ENCODE measurements around the gene UBE2L3. TPM values are rescaled to one million over a fixed set of nuclear protein-coding genes. Genes with fewer than 3 reads are reported as not detected.
"Not testable (repeated sequence)": the region's sequence is repeated elsewhere in the genome, so short reads cannot be mapped to it uniquely, and the experiment has no call there.

UBE2L3 gene
- 47.9 TPM for total RNA-seq
- long read RNA-seq, transcript UBE2L3-201 (4 exons, 3,028 nt), result major isoform, 89 of 109 reads
- long read RNA-seq, partial matches to known transcripts, result 4 of 109 reads
- long read RNA-seq, other reads (novel, unspliced or antisense), result 16 of 109 reads

- intact Hi-C loops (cut with DNase I), result no loop called here
- TF ChIP-seq CTCF (IDR thresholded peaks at IDR 0.05), result no peak
- peak within 1 kb of the TSS; percentile 93 for H3K27ac ChIP-seq
- peaks cover 40% of the 10 kb centered on the region for H3K4me1 ChIP-seq
- no peaks in the 10 kb centered on the region for H3K27me3 ChIP-seq (ENCODE audit: low read depth)
- DNase-seq, result peak; percentile 90
- H3K4me3 ChIP-seq, result peak within 1 kb of the TSS; percentile 95
- H3K9me3 ChIP-seq, result no peaks in the 10 kb centered on the region
- no peaks in the 10 kb centered on the region for H3K36me3 ChIP-seq
- ATAC-seq, result peak; percentile 95 to 96
Observed at GRCh38 chr22:21567456-21568346, at the start of gene UBE2L3. Gene UBE2L3 (plus strand): TSS chr22:21567714. CDS start chr22:21567745, 31 bp downstream.

GRCh38 chr22:21526705-21527500 is 40.6 kb upstream of the UBE2L3 start:
- H3K36me3 ChIP-seq; H3K27ac ChIP-seq; H3K4me3 ChIP-seq; ATAC-seq; H3K27me3 ChIP-seq (ENCODE audit: low read depth); intact Hi-C loops (cut with DNase I); H3K9me3 ChIP-seq; DNase-seq; H3K4me1 ChIP-seq: not testable (repeated sequence)

- intact Hi-C loops (cut with DNase I); ATAC-seq; H3K4me3 ChIP-seq: not testable (repeated sequence)
Observed at GRCh38 chr22:21531525-21531924, 36.0 kb upstream of the UBE2L3 start.

GRCh38 chr22:21532863-21533648 is 34.5 kb upstream of the UBE2L3 start:
- intact Hi-C loops (cut with DNase I); H3K27me3 ChIP-seq (ENCODE audit: low read depth); H3K4me3 ChIP-seq; H3K27ac ChIP-seq; DNase-seq; H3K36me3 ChIP-seq; H3K4me1 ChIP-seq; H3K9me3 ChIP-seq: not testable (repeated sequence)
- peak; percentile 31 to 44 for ATAC-seq

More at GRCh38 chr22:21531525-21531924, 36.0 kb upstream of the UBE2L3 start:
- not testable (repeated sequence) for H3K4me1 ChIP-seq; H3K36me3 ChIP-seq; H3K27ac ChIP-seq; DNase-seq; H3K27me3 ChIP-seq (ENCODE audit: low read depth); H3K9me3 ChIP-seq

GRCh38 chr22:21539862-21540261 is 27.7 kb upstream of the UBE2L3 start:
- H3K36me3 ChIP-seq; H3K4me1 ChIP-seq; intact Hi-C loops (cut with DNase I); H3K27ac ChIP-seq; H3K9me3 ChIP-seq; H3K4me3 ChIP-seq; DNase-seq; H3K27me3 ChIP-seq (ENCODE audit: low read depth); ATAC-seq: not testable (repeated sequence)

GRCh38 chr22:21544432-21545322 is 22.8 kb upstream of the UBE2L3 start:
- DNase-seq; H3K4me1 ChIP-seq; H3K4me3 ChIP-seq; H3K27me3 ChIP-seq (ENCODE audit: low read depth); H3K9me3 ChIP-seq; intact Hi-C loops (cut with DNase I); H3K27ac ChIP-seq; H3K36me3 ChIP-seq: not testable (repeated sequence)
- ATAC-seq, result peak in 1 of 2 donors; percentile 40

- H3K27ac ChIP-seq; H3K27me3 ChIP-seq (ENCODE audit: low read depth); DNase-seq; H3K9me3 ChIP-seq; H3K4me1 ChIP-seq; intact Hi-C loops (cut with DNase I); H3K4me3 ChIP-seq; H3K36me3 ChIP-seq: not testable (repeated sequence)
- peak; percentile 55 to 59 for ATAC-seq
Observed at GRCh38 chr22:21549558-21549957, 18.0 kb upstream of the UBE2L3 start.

- H3K27ac ChIP-seq; H3K9me3 ChIP-seq; H3K4me3 ChIP-seq; H3K27me3 ChIP-seq (ENCODE audit: low read depth); DNase-seq; H3K36me3 ChIP-seq; intact Hi-C loops (cut with DNase I); H3K4me1 ChIP-seq: not testable (repeated sequence)
- peak; percentile 83 for ATAC-seq
Observed at GRCh38 chr22:21550008-21550677, 17.4 kb upstream of the UBE2L3 start.

GRCh38 chr22:21550678-21551047 is 16.9 kb upstream of the UBE2L3 start:
- DNase-seq; H3K4me1 ChIP-seq; H3K36me3 ChIP-seq; H3K27ac ChIP-seq; H3K27me3 ChIP-seq (ENCODE audit: low read depth); H3K4me3 ChIP-seq; intact Hi-C loops (cut with DNase I); H3K9me3 ChIP-seq: not testable (repeated sequence)
- ATAC-seq, result peak; percentile 82 to 89

GRCh38 chr22:21551361-21551760 is 16.2 kb upstream of the UBE2L3 start, which contains the start of gene RIMBP3C:
Gene RIMBP3C (minus strand): TSS chr22:21551461. CDS start chr22:21550976, 485 bp downstream.
- H3K27me3 ChIP-seq (ENCODE audit: low read depth); DNase-seq; H3K9me3 ChIP-seq; H3K4me1 ChIP-seq; intact Hi-C loops (cut with DNase I); ATAC-seq; H3K27ac ChIP-seq; H3K4me3 ChIP-seq; H3K36me3 ChIP-seq: not testable (repeated sequence)

Data from lower lobe of right lung (tissue), 2 donors.